Esophagus squamous epithelium (tissue), 4 donors: ENCODE data around the gene TRIM13.

Experiments
- CTCF ChIP-seq, 6 experiments: fragments of 450-650 bp in 4 of 6; fragments of 200-600 bp in 2 of 6; sonication (generic) in 2 of 6; IDR thresholded peaks; one replicate each; pipeline ENCODE4 v1.5.1; 2016 to 2019; ENCODE audit warnings: antibody characterized with exemption in 6 of 6, mild to moderate bottlenecking in 4 of 6, moderate library complexity in 4 of 6
- POLR2A ChIP-seq, 4 donors: fragments of 450-650 bp; IDR thresholded peaks; one replicate each; pipeline ENCODE4 v1.6.1; 2017; ENCODE audit warnings: antibody characterized with exemption in 4 of 4, mild to moderate bottlenecking in 4 of 4, moderate library complexity in 3 of 4

GRCh38 chr13:50065712-50066111 is 68.9 kb downstream of the TRIM13 start:
- TF ChIP-seq POLR2A (IDR thresholded peaks at IDR 0.05) = no peak
- no peak for TF ChIP-seq CTCF (IDR thresholded peaks at IDR 0.05)
